Right renal cortex interstitium (tissue), 3 donors: ENCODE measurements around the gene OR2A7. TPM values are rescaled to one million over a fixed set of nuclear protein-coding genes. Genes with fewer than 3 reads are reported as not detected.
"Not testable (repeated sequence)": the region's sequence is repeated elsewhere in the genome, so short reads cannot be mapped to it uniquely, and the experiment has no call there.

Source experiments
- DNase-seq, 3 donors: peaks; one replicate each; pipeline ENCODE4 v3.0.0-alpha.2; 2013; ENCODE audit warnings: low read depth in 3 of 3, low spot score in 2 of 3
- polyA plus RNA-seq, 3 donors: library from polyadenylated mRNA; unstranded; fragments of 120-200 nt; gene quantifications; one replicate each; pipeline ENCODE4 v1.2.1, GENCODE V29; 2013; ENCODE audit not compliant: insufficient read length in 3 of 3

Gene OR2A7
- 1 to 10 TPM; 6.9 to 9.2 (median 7.0) TPM for polyA plus RNA-seq

- not testable (repeated sequence) for DNase-seq
These were observed at the start of gene OR2A7 for GRCh38 chr7:144264692-144265091. Gene OR2A7 (minus strand): TSS chr7:144264792. CDS start chr7:144259628, 5,164 bp downstream.

GRCh38 chr7:144311872-144312469 is 47.4 kb upstream of the OR2A7 start, which contains the start of gene OR2A1:
Gene OR2A1 (plus strand): TSS chr7:144312419. CDS start chr7:144318125, 5,706 bp downstream.
- not testable (repeated sequence) for DNase-seq

GRCh38 chr7:144311218-144311617 is 46.6 kb upstream of the OR2A7 start:
- not testable (repeated sequence) for DNase-seq

- DNase-seq = not testable (repeated sequence)
These were observed 45.1 kb upstream of the OR2A7 start for GRCh38 chr7:144309702-144310101.

- not testable (repeated sequence) for DNase-seq
These were observed 40.6 kb upstream of the OR2A7 start for GRCh38 chr7:144305156-144305555.

GRCh38 chr7:144303607-144304006 is 39.0 kb upstream of the OR2A7 start:
- DNase-seq = not testable (repeated sequence)

GRCh38 chr7:144302578-144303303 is 38.1 kb upstream of the OR2A7 start:
- not testable (repeated sequence) for DNase-seq

- not testable (repeated sequence) for DNase-seq
These were observed 29.4 kb upstream of the OR2A7 start for GRCh38 chr7:144293794-144294499.

GRCh38 chr7:144292384-144293161 is 28.0 kb upstream of the OR2A7 start:
- DNase-seq = not testable (repeated sequence)

- DNase-seq = not testable (repeated sequence)
These were observed 27.0 kb upstream of the OR2A7 start for GRCh38 chr7:144291607-144292006.

GRCh38 chr7:144287171-144287784 is 22.7 kb upstream of the OR2A7 start:
- DNase-seq = not testable (repeated sequence)

- not testable (repeated sequence) for DNase-seq
These were observed 19.1 kb upstream of the OR2A7 start for GRCh38 chr7:144283716-144284115.

- not testable (repeated sequence) for DNase-seq
These were observed 17.9 kb upstream of the OR2A7 start for GRCh38 chr7:144282490-144282889.

- DNase-seq = not testable (repeated sequence)
These were observed 17.4 kb upstream of the OR2A7 start for GRCh38 chr7:144281981-144282380.

- not testable (repeated sequence) for DNase-seq
These were observed 15.4 kb upstream of the OR2A7 start for GRCh38 chr7:144280010-144280409.

- not testable (repeated sequence) for DNase-seq
These were observed 10.7 kb upstream of the OR2A7 start for GRCh38 chr7:144275281-144275680.

GRCh38 chr7:144269188-144269587 is 4.6 kb upstream of the OR2A7 start, which contains the start of gene CTAGE8:
Gene CTAGE8 (minus strand): TSS chr7:144269288. CDS start chr7:144269250, 38 bp downstream.
- DNase-seq = not testable (repeated sequence)

- not testable (repeated sequence) for DNase-seq
These were observed 2.5 kb downstream of the OR2A7 start for GRCh38 chr7:144262128-144262527.

- not testable (repeated sequence) for DNase-seq
These were observed 5.5 kb downstream of the OR2A7 start for GRCh38 chr7:144259067-144259466.

GRCh38 chr7:144256112-144256511 is 8.5 kb downstream of the OR2A7 start:
- no peak for DNase-seq
